Left lung (tissue), 14 donors: Measurements from ENCODE around the gene GSS. TPM values are rescaled to one million over a fixed set of nuclear protein-coding genes. Genes with fewer than 3 reads are reported as not detected.

Experiments
- ATAC-seq: fragments of 200-7000 bp; cut with Tn5 transposase; one replicate; pipeline ENCODE4 v1.9.1; 2020; ENCODE audit warnings: moderate library complexity
- DNase-seq, 4 donors: peaks; one replicate each; pipeline ENCODE4 v3.0.0-alpha.2; 2013 to 2020
- H3K27ac ChIP-seq, 2 donors: fragments of 200-600 bp; sonication (generic) in 1 of 2; one replicate each; pipeline versions ENCODE4 v1.5.0 to v1.8.0; 2020 to 2021
- H3K27me3 ChIP-seq, 2 donors: fragments of 200-600 bp; sonication (generic) in 1 of 2; one replicate each; pipeline versions ENCODE4 v1.5.0 to v1.8.0; 2020 to 2021
- H3K36me3 ChIP-seq, 2 donors: fragments of 200-600 bp; sonication (generic) in 1 of 2; one replicate each; pipeline versions ENCODE4 v1.5.0 to v1.8.0; 2020 to 2021
- H3K4me1 ChIP-seq, 2 donors: fragments of 200-600 bp; one replicate each; pipeline ENCODE4 v1.8.0; 2021
- H3K4me3 ChIP-seq, 2 donors: fragments of 200-600 bp; sonication (generic) in 1 of 2; one replicate each; pipeline versions ENCODE4 v1.5.0 to v1.8.0; 2020 to 2021; ENCODE audit warnings: mild to moderate bottlenecking in 1 of 2
- H3K9me3 ChIP-seq, 2 donors: fragments of 200-600 bp; sonication (generic) in 1 of 2; one replicate each; pipeline versions ENCODE4 v1.5.0 to v1.8.0; 2020 to 2021
- CTCF ChIP-seq, 2 donors: fragments of 200-600 bp; sonication (generic) in 1 of 2; IDR thresholded peaks; one replicate each; pipeline versions ENCODE4 v1.5.0 to v1.8.0; 2021; ENCODE audit warnings: antibody characterized with exemption in 2 of 2
- intact Hi-C, 2 donors: fragments of 100-400 bp; cut with DNase I; formaldehyde crosslinking; loops; one replicate each; pipeline versions ENCODE4 v1.11.2 to v1.14.2; 2022
- long read RNA-seq, 12 donors: library from polyadenylated mRNA in 2 of 12; unstranded in 2 of 12; transcript quantifications; one replicate each; pipeline ENCODE4 v2.0.0 and lab custom pipeline, GENCODE V29; 2019 to 2026
- polyA plus RNA-seq, 6 donors: library from polyadenylated mRNA; unstranded; fragments of 120-200 nt; gene quantifications; one replicate each; pipeline ENCODE4 v1.2.1, GENCODE V29; 2013; ENCODE audit not compliant: insufficient read length in 6 of 6
- total RNA-seq, 2 donors: library from RNA; stranded (reverse); fragmentation: NEBNext Ultra II Directional; extraction: Animal tissue kit (Norgen Biotek cat#: 25700); gene quantifications; one replicate each; pipeline ENCODE4 v1.2.1, GENCODE V29; 2021
- donor health status: DM: no; HTN: yes; CAD: no.
- donor health status: DM: no; HTN: no; CAD: no.

Gene GSS
- total RNA-seq (10 to 100 TPM; 41.6 to 49.4 TPM), polyA plus RNA-seq (10 to 100 TPM; 37.8 to 50.3 (median 41.0) TPM)
- long read RNA-seq, donor 1, transcript GSS-201 (13 exons, 1,919 nt): major isoform, 5 of 15 reads
- long read RNA-seq, donor 1, partial matches to known transcripts: 6 of 15 reads
- long read RNA-seq, donor 1, other reads (novel, unspliced or antisense): 0 of 15 reads
- long read RNA-seq, donor 2, partial matches to known transcripts: 0 of 7 reads
- long read RNA-seq, donor 2, other reads (novel, unspliced or antisense): 0 of 7 reads
- long read RNA-seq, donor 3, transcript GSS-201 (13 exons, 1,919 nt): major isoform, 5 of 7 reads
- long read RNA-seq, donor 3, partial matches to known transcripts: 0 of 7 reads
- long read RNA-seq, donor 3, other reads (novel, unspliced or antisense): 0 of 7 reads
- long read RNA-seq, donor 4, transcript GSS-201 (13 exons, 1,919 nt): major isoform, 35 of 48 reads
- long read RNA-seq, donor 4, partial matches to known transcripts: 5 of 48 reads
- long read RNA-seq, donor 4, other reads (novel, unspliced or antisense): 8 of 48 reads
- long read RNA-seq, donor 5, transcript GSS-201 (13 exons, 1,919 nt): major isoform, 7 of 7 reads
- long read RNA-seq, donor 5, partial matches to known transcripts: 0 of 7 reads
- long read RNA-seq, donor 5, other reads (novel, unspliced or antisense): 0 of 7 reads
- long read RNA-seq, donor 6, transcript GSS-201 (13 exons, 1,919 nt): major isoform, 12 of 19 reads
- long read RNA-seq, donor 6, partial matches to known transcripts: 5 of 19 reads
- long read RNA-seq, donor 6, other reads (novel, unspliced or antisense): 0 of 19 reads
- long read RNA-seq, donor 7, partial matches to known transcripts: 0 of 4 reads
- long read RNA-seq, donor 7, other reads (novel, unspliced or antisense): 0 of 4 reads
- long read RNA-seq, donor 8, transcript GSS-201 (13 exons, 1,919 nt): major isoform, 7 of 11 reads
- long read RNA-seq, donor 8, partial matches to known transcripts: 0 of 11 reads
- long read RNA-seq, donor 8, other reads (novel, unspliced or antisense): 0 of 11 reads
- long read RNA-seq, donor 9: 0 reads
- long read RNA-seq, donor 10, transcript GSS-201 (13 exons, 1,919 nt): major isoform, 46 of 65 reads
- long read RNA-seq, donor 10, partial matches to known transcripts: 3 of 65 reads
- long read RNA-seq, donor 10, other reads (novel, unspliced or antisense): 16 of 65 reads
- long read RNA-seq, donor 11, transcript GSS-201 (13 exons, 1,919 nt): major isoform, 7 of 14 reads
- long read RNA-seq, donor 11, partial matches to known transcripts: 6 of 14 reads
- long read RNA-seq, donor 11, other reads (novel, unspliced or antisense): 0 of 14 reads
- long read RNA-seq, donor 12, transcript GSS-201 (13 exons, 1,919 nt): major isoform, 10 of 11 reads
- long read RNA-seq, donor 12, partial matches to known transcripts: 0 of 11 reads
- long read RNA-seq, donor 12, other reads (novel, unspliced or antisense): 0 of 11 reads

GRCh38 chr20:34955231-34956040 lies at the start of gene GSS, which contains the start of gene MYH7B:
Gene GSS, minus strand, starts transcription at chr20:34955806. Its CDS starts 3,954 bp downstream, at chr20:34951852.
Gene MYH7B, plus strand, starts transcription at chr20:34955868. Its CDS starts 22,138 bp downstream, at chr20:34978006.
- Histone ChIP-seq H3K27ac (peak within 1 kb of the TSS; percentile 89 to 92), H3K9me3 (no peaks in the 10 kb centered on the region), H3K27me3 (no peaks in the 10 kb centered on the region), H3K4me3 (peak within 1 kb of the TSS; percentile 65 to 77), H3K36me3 (peaks cover 0 to 15% of the 10 kb centered on the region in 2 donors), H3K4me1 (peaks cover 5 to 21% of the 10 kb centered on the region in 2 donors)
- DNase-seq: peak; percentile 97 to 100 (median 98)
- ATAC-seq: peak; percentile 98
- TF ChIP-seq CTCF (IDR thresholded peaks at IDR 0.05): peak in 1 of 2 donors; percentile 39
- intact Hi-C loops: loop anchor here in 1 of 2 donors (2.0 kb wide), 1 partner anchor 81 kb away; no protein-coding TSS in a partner anchor

- Histone ChIP-seq H3K9me3 (no peaks in the 10 kb centered on the region), H3K27ac (no peak overlapping the region), H3K4me1 (no peaks in the 10 kb centered on the region), H3K36me3 (peaks cover 0 to 100% of the 10 kb centered on the region in 2 donors), H3K27me3 (no peaks in the 10 kb centered on the region), H3K4me3 (no peak overlapping the region)
- intact Hi-C loops: no loop called here
- DNase-seq (peak in 2 of 4 donors; percentile 13 to 32), ATAC-seq (no peak)
- no peak for TF ChIP-seq CTCF (IDR thresholded peaks at IDR 0.05)
Observed at GRCh38 chr20:35004749-35005462, 49.3 kb upstream of the GSS start.

- Histone ChIP-seq H3K4me3 (no peak overlapping the region), H3K36me3 (peaks cover 0 to 100% of the 10 kb centered on the region in 2 donors), H3K4me1 (no peaks in the 10 kb centered on the region), H3K9me3 (no peaks in the 10 kb centered on the region), H3K27ac (no peak overlapping the region), H3K27me3 (no peaks in the 10 kb centered on the region)
- intact Hi-C loops: no loop called here
- ATAC-seq: no peak
- TF ChIP-seq CTCF (IDR thresholded peaks at IDR 0.05): no peak
- peak in 2 of 4 donors; percentile 15 to 58 for DNase-seq
Observed at GRCh38 chr20:35004051-35004725, 48.6 kb upstream of the GSS start.
